K562 (cell line): Measurements from ENCODE around the gene DIPK1B. TPM values are rescaled to one million over a fixed set of nuclear protein-coding genes. Genes with fewer than 3 reads are reported as not detected.

ENCODE experiments used
- ATAC-seq: fragments of 200-7000 bp; cut with Tn5 transposase; 3 replicates; pipeline ENCODE4 v1.9.1; 2020; ENCODE audit warnings: moderate library complexity
- BruUV-seq: library from RNA; stranded (reverse); fragments of 400-500 nt; replicated peaks from 2 replicates; lab custom pipeline; 2021; lab: Mats Ljungman, UMichigan
- CTCF ChIA-PET: fragments of 300-600 bp; formaldehyde crosslinking; extraction: SDS; loops from one replicate; lab custom pipeline; 2021; ENCODE audit warnings: low intra/inter-chr PET ratio; lab: Yijun Ruan, JAX
- POLR2A ChIA-PET: fragments of 300-600, 350-650 bp; sonication (Branson Sonifier 250); formaldehyde crosslinking; extraction: SDS; loops from one replicate; lab custom pipeline; 2021; ENCODE audit warnings: antibody characterized with exemption, inconsistent platforms; lab: Yijun Ruan, JAX
- DNase-seq, 4 experiments: peaks; one replicate each; pipeline versions ENCODE4 v3.0.0 to v3.0.0-alpha.2; 2011 to 2018; ENCODE audit warnings: low spot score in 3 of 4, mixed read lengths in 3 of 4; ENCODE audit errors: extremely low read depth in 1 of 4
- FAIRE-seq: peaks from 2 replicates; lab custom pipeline; 2011; peaks lifted over from hg19 to GRCh38; lab: Jason Lieb, UNC
- H2AFZ ChIP-seq: 2 replicates; pipeline ENCODE4 v1.6.0; 2011; ENCODE audit warnings: low read depth, low read length, control low read depth, inconsistent platforms
- H3K27ac ChIP-seq: fragments of 200-600 bp; 3 replicates; pipeline ENCODE4 v1.8.0; 2011; ENCODE audit warnings: low read depth, mild to moderate bottlenecking, control low read depth, inconsistent platforms, low read length, moderate library complexity, mixed read lengths; ENCODE audit errors: extremely low read depth
- H3K27me3 ChIP-seq, 2 experiments: fragments of 300-600 bp in 1 of 2; 2 replicates in 1 of 2; 3 replicates in 1 of 2; pipeline versions ENCODE4 v1.6.0 to v1.8.0; 2011; ENCODE audit warnings: inconsistent platforms in 2 of 2, low read length in 2 of 2, mild to moderate bottlenecking in 1 of 2, mixed read lengths in 1 of 2, moderate library complexity in 1 of 2; ENCODE audit not compliant: control insufficient read depth in 2 of 2, insufficient read depth in 2 of 2
- H3K36me3 ChIP-seq: fragments of 300-600 bp; 3 replicates; pipeline ENCODE4 v1.8.0; 2011; ENCODE audit warnings: mild to moderate bottlenecking, low read length, inconsistent platforms; ENCODE audit not compliant: control insufficient read depth, insufficient read depth
- H3K4me1 ChIP-seq, 2 experiments: fragments of 200-600 bp in 1 of 2; replicated peaks in 1 of 2; 2 replicates in 1 of 2; 3 replicates in 1 of 2; pipeline versions ENCODE4 v1.5.1 to v1.8.0; 2011; ENCODE audit warnings: inconsistent platforms in 2 of 2, low read length in 2 of 2, mild to moderate bottlenecking in 1 of 2, mixed read lengths in 1 of 2, moderate library complexity in 1 of 2; ENCODE audit not compliant: control insufficient read depth in 2 of 2, insufficient read depth in 2 of 2
- H3K4me2 ChIP-seq: 2 replicates; pipeline ENCODE4 v1.6.1; 2011; ENCODE audit warnings: low read length, control low read depth, inconsistent platforms, mixed read lengths; ENCODE audit not compliant: insufficient read depth
- H3K4me3 ChIP-seq: fragments of 200-600 bp; sonication (generic), shearing (Covaris generic); 2 replicates; pipeline ENCODE4 v1.5.1; 2016; ENCODE audit warnings: control low read depth, inconsistent platforms
- H3K79me2 ChIP-seq: fragments of 200-600 bp; 3 replicates; pipeline ENCODE4 v1.8.0; 2011; ENCODE audit warnings: low read length, inconsistent platforms; ENCODE audit not compliant: control insufficient read depth, insufficient read depth
- H3K9ac ChIP-seq, 2 experiments: 2 replicates each; pipeline versions ENCODE4 v1.6.0 to v1.6.1; 2011; ENCODE audit warnings: low read depth in 2 of 2, low read length in 2 of 2, control low read depth in 1 of 2, inconsistent platforms in 1 of 2, mild to moderate bottlenecking in 1 of 2, mixed read lengths in 1 of 2; ENCODE audit not compliant: insufficient read depth in 1 of 2
- H3K9me1 ChIP-seq: one replicate; pipeline ENCODE4 v1.6.0; 2011; ENCODE audit warnings: inconsistent platforms, mild to moderate bottlenecking, low read length, moderate library complexity; ENCODE audit not compliant: control insufficient read depth, insufficient read depth
- H3K9me3 ChIP-seq: replicated peaks from 2 replicates; pipeline ENCODE4 v1.5.1; 2011; ENCODE audit warnings: low read depth, low read length, inconsistent platforms; ENCODE audit not compliant: control insufficient read depth, insufficient read depth
- H4K20me1 ChIP-seq: replicated peaks from 2 replicates; pipeline ENCODE4 v1.6.1; 2011; ENCODE audit warnings: low read length, inconsistent platforms, mixed read lengths; ENCODE audit not compliant: control insufficient read depth, insufficient read depth
- ATF4 ChIP-seq: fragments of 450-650 bp; formaldehyde crosslinking; IDR thresholded peaks from 2 replicates; pipeline ENCODE4 v1.4.0; 2022; ENCODE audit warnings: mild to moderate bottlenecking, moderate library complexity
- ETS2 ChIP-seq: IDR thresholded peaks from 2 replicates; pipeline ENCODE4 v1.6.1; 2016; ENCODE audit warnings: borderline replicate concordance, missing genetic modification characterization, mild to moderate bottlenecking, moderate library complexity, missing compliant biosample characterization; ENCODE audit not compliant: poor library complexity, severe bottlenecking
- KLF10 ChIP-seq: fragments of 250-450 bp; sonication (Bioruptor Pico); IDR thresholded peaks from 2 replicates; pipeline ENCODE4 v1.6.1; 2021; ENCODE audit warnings: matching md5 sums
- NFIX ChIP-seq: fragments of 250-450 bp; sonication (Bioruptor Pico); IDR thresholded peaks from 2 replicates; pipeline ENCODE4 v1.4.0; 2020; ENCODE audit warnings: low read depth, mild to moderate bottlenecking, moderate library complexity
- OTX1 ChIP-seq: fragments of 450-650 bp; formaldehyde crosslinking; IDR thresholded peaks from 2 replicates; pipeline ENCODE4 v1.4.0; 2022; ENCODE audit warnings: mild to moderate bottlenecking
- PYGO2 ChIP-seq: fragments of 450-650 bp; IDR thresholded peaks from 2 replicates; pipeline ENCODE4 v1.6.1; 2016; ENCODE audit warnings: mild to moderate bottlenecking, missing genetic modification characterization, moderate library complexity, missing compliant biosample characterization
- SPI1 ChIP-seq: IDR thresholded peaks from 2 replicates; pipeline ENCODE4 v1.6.1; 2011; ENCODE audit warnings: low read depth, low read length, control low read depth, borderline replicate concordance
- SRF ChIP-seq, 2 experiments: fragments of 250-450, 450-650 bp in 1 of 2; sonication (Bioruptor Pico) in 1 of 2; sonication (generic) in 1 of 2; formaldehyde crosslinking; IDR thresholded peaks; 2 replicates each; pipeline versions ENCODE4 v1.5.0 to v1.5.1; 2020 to 2022; ENCODE audit warnings: mild to moderate bottlenecking in 1 of 2, missing genetic modification reagents in 1 of 2
- TEAD4 ChIP-seq, 2 experiments: sonication (generic) in 1 of 2; formaldehyde crosslinking in 1 of 2; IDR thresholded peaks; 2 replicates each; pipeline versions ENCODE4 v1.6.1 to v1.8.0; 2012 to 2022; ENCODE audit warnings: borderline replicate concordance in 1 of 2, inconsistent platforms in 1 of 2, low read length in 1 of 2, mild to moderate bottlenecking in 1 of 2, missing genetic modification reagents in 1 of 2
- TFE3 ChIP-seq: fragments of 450-650 bp; formaldehyde crosslinking; IDR thresholded peaks from 2 replicates; pipeline ENCODE4 v1.4.0; 2020; ENCODE audit warnings: mild to moderate bottlenecking, mixed read lengths
- THAP12 ChIP-seq: fragments of 250-450 bp; sonication (Bioruptor Pico); IDR thresholded peaks from 2 replicates; pipeline ENCODE4 v1.9.0; 2021; ENCODE audit warnings: mild to moderate bottlenecking, inconsistent platforms
- ZBED1 ChIP-seq: IDR thresholded peaks from 2 replicates; pipeline ENCODE4 v1.6.1; 2014
- ZNF184 ChIP-seq: sonication (generic); formaldehyde crosslinking; IDR thresholded peaks from 2 replicates; pipeline ENCODE4 v1.5.0; 2020; ENCODE audit warnings: missing genetic modification reagents
- ZZZ3 ChIP-seq: fragments of 450-650 bp; IDR thresholded peaks from 2 replicates; pipeline ENCODE4 v1.6.1; 2016; ENCODE audit warnings: antibody characterized with exemption, mild to moderate bottlenecking, moderate library complexity
- WGBS: fragments of 100-300 bp; shearing (Covaris generic); methylation state at CpG from one replicate; pipeline ENCODE4 v1.1.6; 2016; ENCODE audit warnings: low coverage, mixed read lengths; ENCODE audit not compliant: insufficient coverage; ENCODE audit errors: missing lambda C conversion rate; 5-methylcytosine and 5-hydroxymethylcytosine counted together
- in situ Hi-C: fragments of 300-500 bp; cut with MboI; formaldehyde crosslinking; loops from 4 replicates; pipeline ENCODE4 v1.15.0; 2018; ENCODE audit warnings: inconsistent platforms, mixed read lengths
- intact Hi-C: fragments of 100-400 bp; cut with micrococcal nuclease; formaldehyde crosslinking; loops from 2 replicates; pipeline ENCODE4 v1.14.2; 2022
- polyA plus RNA-seq, 8 experiments: library from polyadenylated mRNA; depleted of rRNA in 4 of 8; stranded (reverse) in 5 of 8; unstranded in 3 of 8; fragments of >200 nt; fragmentation: Nextera tagmentation in 2 of 8; fragmentation: Illumina TruSeq in 1 of 8; extraction: Ambion mirVana in 2 of 8; extraction: Trizol in 1 of 8; gene quantifications; 2 replicates each; pipeline versions ENCODE4 v1.2.1 to v1.2.3, GENCODE V29; 2011 to 2014; ENCODE audit warnings: inconsistent platforms in 1 of 8, missing spikeins in 1 of 8
- total RNA-seq, 7 experiments: library from RNA; depleted of rRNA in 6 of 7; stranded (reverse); fragments of >200 nt in 6 of 7; fragmentation: Illumina TruSeq in 2 of 7; extraction: Trizol in 2 of 7; gene quantifications; 2 replicates each; pipeline versions ENCODE4 v1.2.1 to v1.2.3, GENCODE V29; 2011 to 2021; ENCODE audit warnings: low replicate concordance in 1 of 7

Gene DIPK1B
- total and polyA plus RNA-seq, 9 of the 15 experiments (the other 6 are each of a cell fraction or from before 2014, with no cell fraction given) = 0.08 to 22.3 (median 5.9) TPM

- CTCF ChIA-PET = no interaction called here
- peaks cover 46% of the 10 kb centered on the region for H3K79me2 ChIP-seq
- peak within 1 kb of the TSS; percentile 76 for H3K4me2 ChIP-seq
- peak within 1 kb of the TSS; percentile 82 to 98 for H3K9ac ChIP-seq
- DNase-seq = peak; percentile 89 to 99 (median 98)
- H3K9me1 ChIP-seq = peaks cover 3% of the 10 kb centered on the region
- ATAC-seq = peak; percentile 92
- intact Hi-C loops (no loop called here), in situ Hi-C loops (no loop called here)
- no peak for FAIRE-seq
- TSS peak; percentile 72 for BruUV-seq
- POLR2A ChIA-PET = interaction anchor here (0.6 to 2.1 kb wide), 6 partner anchors 11 to 59 kb away, joined by 3 to 10 read pairs (median 6); no protein-coding TSS in a partner anchor
- peaks cover 19% of the 10 kb centered on the region; the same call in 1 of the 3 replicates for H3K36me3 ChIP-seq
- H3K27ac ChIP-seq = peak within 1 kb of the TSS; percentile 95
- no peaks in the 10 kb centered on the region for H3K27me3 ChIP-seq
- peak within 1 kb of the TSS; percentile 81 for H3K4me3 ChIP-seq
- WGBS = 0% methylated on average over 22 of the region's 106 CpGs
- H2AFZ ChIP-seq = peak within 1 kb of the TSS; percentile 88
- H4K20me1 ChIP-seq = peaks cover 6% of the 10 kb centered on the region; the same call in 1 of the 2 replicates
- H3K9me3 ChIP-seq = no peaks in the 10 kb centered on the region
- peaks cover 6 to 85% of the 10 kb centered on the region in 2 experiments; a peak in 4 of 5 replicates for H3K4me1 ChIP-seq
- TF ChIP-seq NFIX (CRISPR knock-in tag) = no peak
- TF ChIP-seq PYGO2 (tag) = no peak
- no peak for TF ChIP-seq OTX1
- TF ChIP-seq TFE3 (CRISPR knock-in tag) = no peak
- no peak for TF ChIP-seq TEAD4 (IDR thresholded peaks at IDR 0.05; ENCODE audit: low read length)
- TF ChIP-seq TEAD4 (CRISPR knock-in tag; IDR thresholded peaks at IDR 0.05; ENCODE audit: borderline replicate concordance) = no peak
- no peak for TF ChIP-seq ETS2 (tag)
- no peak for TF ChIP-seq SRF (CRISPR knock-in tag; IDR thresholded peaks at IDR 0.05)
- no peak for TF ChIP-seq KLF10 (CRISPR knock-in tag)
- TF ChIP-seq ZNF184 (CRISPR knock-in tag) = no peak
- peak; percentile 27; the same call in 1 of the 2 replicates for TF ChIP-seq SPI1
- TF ChIP-seq THAP12 (CRISPR knock-in tag) = no peak
- peak; percentile 33; the same call in 1 of the 2 replicates for TF ChIP-seq ZBED1
- no peak for TF ChIP-seq ATF4 (CRISPR knock-in tag)
- TF ChIP-seq ZZZ3 = no peak
Observed at GRCh38 chr9:136686794-136687711, 25.3 kb upstream of the DIPK1B start, which contains the start of gene AGPAT2. AGPAT2 (minus strand) TSS chr9:136687457; CDS start chr9:136687357, 100 bp downstream.
